T47D (cell line): ENCODE data around the gene PRSS12.

Experiments used
- DNase-seq, 2 experiments: peaks; one replicate each; pipeline versions ENCODE4 v3.0.0 to v3.0.0-alpha.2; 2011 to 2012; ENCODE audit warnings: low read depth in 1 of 2, low spot score in 1 of 2
- JUND ChIP-seq: IDR thresholded peaks from 2 replicates; pipeline ENCODE4 v1.6.1; 2012; ENCODE audit warnings: low read depth
- in situ Hi-C: cut with HindIII; loops from 2 replicates; pipeline ENCODE4 v1.10.0; 2016; ENCODE audit warnings: low sequenced_read_pairs, low pct_unique_long_range_greater_than_20kb

PRSS12 gene

GRCh38 chr4:118373614-118374255 is 20.9 kb upstream of the PRSS12 start:
- in situ Hi-C loops = no loop called here
- no peak for DNase-seq

GRCh38 chr4:118372251-118372650 is 19.4 kb upstream of the PRSS12 start:
- no peak for DNase-seq
- no peak for TF ChIP-seq JUND
- in situ Hi-C loops = no loop called here

More at GRCh38 chr4:118373614-118374255, 20.9 kb upstream of the PRSS12 start:
- TF ChIP-seq JUND = no peak

DNA sequence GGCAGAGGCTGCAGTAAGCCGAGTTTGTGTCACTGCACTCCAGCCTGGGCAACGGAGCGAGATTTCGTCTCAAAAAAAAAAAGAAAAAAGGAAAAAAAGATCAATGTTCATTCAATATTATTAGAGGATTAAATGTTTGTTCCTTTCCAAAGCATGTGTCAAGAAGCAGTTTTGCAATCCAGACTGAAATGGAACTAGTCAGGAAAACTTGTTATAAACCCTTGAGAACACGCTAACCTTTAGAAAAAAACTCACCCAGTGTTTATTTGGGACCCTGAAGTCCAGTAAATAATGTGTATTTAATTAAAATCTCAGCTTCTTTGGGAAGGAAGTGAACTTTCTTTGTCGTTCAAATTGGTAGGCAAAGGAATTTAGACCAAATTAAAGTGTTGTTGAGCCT is 16.4 kb upstream of the PRSS12 start:
- no peak for DNase-seq
- TF ChIP-seq JUND = no peak
- in situ Hi-C loops = no loop called here

DNA sequence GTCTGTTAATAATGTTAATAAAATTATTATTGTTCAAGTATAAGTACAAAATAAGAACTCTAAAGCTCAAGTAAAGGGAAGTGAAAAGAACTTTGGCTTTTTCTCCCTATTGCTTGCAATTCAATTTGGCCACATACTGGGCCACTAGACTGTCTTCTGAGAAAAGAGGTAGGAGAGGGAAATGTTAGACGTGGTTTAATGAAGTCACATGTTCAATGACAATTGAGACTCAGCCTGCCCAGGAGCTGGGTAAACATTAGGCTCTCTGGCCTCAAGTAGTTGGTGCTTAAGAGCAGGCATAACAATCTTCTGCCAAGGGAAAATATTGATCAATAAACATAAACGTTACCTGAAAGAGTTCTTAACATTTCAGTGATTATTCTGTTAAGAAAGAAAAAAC is 15.1 kb upstream of the PRSS12 start:
- no peak for TF ChIP-seq JUND
- peak in 1 of 2 experiments; percentile 1 for DNase-seq
- in situ Hi-C loops = no loop called here

- no peak for TF ChIP-seq JUND
- in situ Hi-C loops = no loop called here
- DNase-seq = no peak
Observed at GRCh38 chr4:118367361-118367760, 14.6 kb upstream of the PRSS12 start.

- no peak for TF ChIP-seq JUND
- DNase-seq = no peak
- in situ Hi-C loops = no loop called here
Observed at GRCh38 chr4:118363166-118363565, 10.4 kb upstream of the PRSS12 start.

DNA sequence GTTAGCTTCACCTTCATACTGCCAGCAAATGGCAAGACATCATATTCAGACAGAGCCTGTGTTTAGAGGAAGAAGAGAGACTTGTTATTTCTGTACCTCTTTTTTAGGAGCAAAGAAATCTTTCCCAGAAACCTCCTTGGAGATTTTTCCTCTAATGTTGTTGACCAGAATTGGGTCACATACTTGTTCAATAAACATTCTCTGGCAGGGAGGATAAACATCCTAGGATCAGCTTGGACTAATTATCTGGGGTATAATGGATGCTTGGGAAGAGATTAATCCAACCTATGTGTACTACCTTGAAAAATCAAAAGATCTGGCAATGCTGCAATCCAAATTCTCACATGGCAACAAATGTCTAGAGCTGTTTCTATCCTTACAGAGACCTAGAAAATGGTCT is 8.4 kb upstream of the PRSS12 start:
- no peak for TF ChIP-seq JUND
- DNase-seq = no peak
- in situ Hi-C loops = no loop called here

DNA sequence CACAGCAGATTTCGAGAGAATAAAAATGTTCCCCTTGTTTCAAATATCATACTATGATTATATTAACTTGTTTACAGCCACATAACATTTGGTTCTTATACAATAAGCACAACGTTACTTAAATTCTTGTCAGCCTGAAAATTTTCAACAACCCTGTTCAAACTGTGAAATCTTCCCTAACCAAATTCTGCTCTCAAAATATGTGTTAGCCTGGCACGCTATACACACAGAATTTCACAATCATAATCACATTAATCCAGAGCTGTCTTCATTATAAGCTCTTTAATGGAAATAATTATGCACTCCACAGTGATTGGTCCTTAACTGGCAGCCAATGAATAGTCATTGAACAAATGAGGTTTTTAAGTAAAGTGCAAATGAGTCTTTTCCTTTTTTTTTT is 7.3 kb upstream of the PRSS12 start:
- in situ Hi-C loops = no loop called here
- no peak for DNase-seq
- TF ChIP-seq JUND = no peak

DNA sequence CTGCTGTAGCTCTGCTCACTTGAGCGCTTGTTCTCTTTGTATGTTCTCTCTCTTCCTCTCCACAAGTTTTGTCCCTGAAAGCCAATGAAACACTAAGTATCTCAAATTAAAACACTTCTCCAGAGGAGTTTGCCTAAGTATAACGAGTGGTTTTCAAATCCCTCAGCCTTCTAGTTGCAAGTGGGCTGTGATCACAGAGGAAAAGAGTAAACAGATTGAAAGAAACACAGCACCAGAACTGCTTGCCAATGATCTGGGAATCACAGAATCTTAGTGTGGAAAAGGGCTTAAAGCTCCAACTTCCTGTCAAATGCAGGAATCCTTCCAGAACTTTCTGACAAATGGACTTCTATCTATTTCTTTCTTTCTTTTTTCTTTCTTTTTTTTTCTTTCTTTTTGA is 4.8 kb upstream of the PRSS12 start:
- in situ Hi-C loops = no loop called here
- DNase-seq = no peak
- TF ChIP-seq JUND = no peak

GRCh38 chr4:118356731-118357130 is 3.9 kb upstream of the PRSS12 start:
- no peak for DNase-seq
- no peak for TF ChIP-seq JUND
- in situ Hi-C loops = no loop called here

- in situ Hi-C loops = no loop called here
- DNase-seq = no peak
- TF ChIP-seq JUND = no peak
Observed at GRCh38 chr4:118356111-118356510, 3.3 kb upstream of the PRSS12 start.

- DNase-seq = no peak
- no peak for TF ChIP-seq JUND
- in situ Hi-C loops = no loop called here
Observed at GRCh38 chr4:118354913-118355312, 2.1 kb upstream of the PRSS12 start.

GRCh38 chr4:118353534-118354030 is 779 bp upstream of the PRSS12 start:
- no peak for TF ChIP-seq JUND
- no peak for DNase-seq
- in situ Hi-C loops = no loop called here
